GM12874 (cell line): ENCODE data around the gene ASPHD1.

ENCODE experiments used
- TF ChIP-seq, protein P1 (sequence below): IDR thresholded peaks from 2 replicates; pipeline ENCODE4 v1.5.1; 2011; ENCODE audit warnings: low read depth, mild to moderate bottlenecking, control low read depth, low read length, moderate library complexity; ENCODE audit not compliant: insufficient read depth

Gene ASPHD1

DNA sequence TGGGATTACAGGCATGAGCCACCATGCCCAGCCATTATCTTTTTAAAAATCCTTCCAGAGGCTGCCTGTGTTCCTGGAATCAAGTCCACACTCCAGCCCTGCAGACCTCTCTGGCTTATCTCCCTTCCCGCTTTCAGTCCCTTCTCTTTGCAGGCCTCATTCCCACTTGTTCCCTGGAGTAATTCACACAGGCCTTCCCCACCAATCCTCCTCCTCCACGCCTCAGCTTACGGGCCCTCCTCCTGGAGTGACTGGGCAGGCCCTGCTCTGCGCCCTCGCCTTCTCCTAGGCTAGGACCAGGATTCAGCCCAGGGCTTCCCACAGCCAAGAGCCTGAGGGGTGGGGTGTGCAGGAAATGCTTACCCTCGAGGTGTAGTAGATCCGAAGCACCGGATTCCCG, 40.1 kb upstream of the ASPHD1 start:
- TF ChIP-seq, protein P1, sequence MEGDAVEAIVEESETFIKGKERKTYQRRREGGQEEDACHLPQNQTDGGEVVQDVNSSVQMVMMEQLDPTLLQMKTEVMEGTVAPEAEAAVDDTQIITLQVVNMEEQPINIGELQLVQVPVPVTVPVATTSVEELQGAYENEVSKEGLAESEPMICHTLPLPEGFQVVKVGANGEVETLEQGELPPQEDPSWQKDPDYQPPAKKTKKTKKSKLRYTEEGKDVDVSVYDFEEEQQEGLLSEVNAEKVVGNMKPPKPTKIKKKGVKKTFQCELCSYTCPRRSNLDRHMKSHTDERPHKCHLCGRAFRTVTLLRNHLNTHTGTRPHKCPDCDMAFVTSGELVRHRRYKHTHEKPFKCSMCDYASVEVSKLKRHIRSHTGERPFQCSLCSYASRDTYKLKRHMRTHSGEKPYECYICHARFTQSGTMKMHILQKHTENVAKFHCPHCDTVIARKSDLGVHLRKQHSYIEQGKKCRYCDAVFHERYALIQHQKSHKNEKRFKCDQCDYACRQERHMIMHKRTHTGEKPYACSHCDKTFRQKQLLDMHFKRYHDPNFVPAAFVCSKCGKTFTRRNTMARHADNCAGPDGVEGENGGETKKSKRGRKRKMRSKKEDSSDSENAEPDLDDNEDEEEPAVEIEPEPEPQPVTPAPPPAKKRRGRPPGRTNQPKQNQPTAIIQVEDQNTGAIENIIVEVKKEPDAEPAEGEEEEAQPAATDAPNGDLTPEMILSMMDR, result no peak

DNA sequence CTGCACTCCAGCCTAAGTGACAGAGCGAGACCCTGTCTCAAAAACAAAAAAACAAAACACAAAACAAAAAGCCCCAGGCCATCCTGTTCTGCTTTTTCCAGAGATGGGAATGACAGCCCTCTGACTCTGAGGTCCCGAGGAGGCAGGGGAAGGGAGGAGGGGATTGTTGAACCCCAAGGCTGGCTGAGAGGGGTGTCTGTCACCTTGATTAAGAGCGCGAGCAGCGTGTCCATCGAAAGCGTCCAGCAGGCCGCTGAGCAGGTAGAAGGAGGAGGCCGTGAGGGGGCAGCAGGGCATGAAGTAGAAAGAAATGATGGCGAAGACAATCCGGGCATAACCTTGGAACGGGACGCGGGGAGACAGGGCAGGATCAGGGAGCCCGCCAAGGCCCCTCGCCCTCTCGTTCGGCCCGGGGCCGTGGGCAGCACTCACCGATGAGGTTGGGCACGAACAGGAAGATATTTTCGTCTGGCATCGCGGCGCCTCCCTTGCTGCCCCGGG, 37.9 kb upstream of the ASPHD1 start:
- TF ChIP-seq, protein P1, result 0 out of 2 replicates have a peak, but pooled peaks have one; percentile 3

DNA sequence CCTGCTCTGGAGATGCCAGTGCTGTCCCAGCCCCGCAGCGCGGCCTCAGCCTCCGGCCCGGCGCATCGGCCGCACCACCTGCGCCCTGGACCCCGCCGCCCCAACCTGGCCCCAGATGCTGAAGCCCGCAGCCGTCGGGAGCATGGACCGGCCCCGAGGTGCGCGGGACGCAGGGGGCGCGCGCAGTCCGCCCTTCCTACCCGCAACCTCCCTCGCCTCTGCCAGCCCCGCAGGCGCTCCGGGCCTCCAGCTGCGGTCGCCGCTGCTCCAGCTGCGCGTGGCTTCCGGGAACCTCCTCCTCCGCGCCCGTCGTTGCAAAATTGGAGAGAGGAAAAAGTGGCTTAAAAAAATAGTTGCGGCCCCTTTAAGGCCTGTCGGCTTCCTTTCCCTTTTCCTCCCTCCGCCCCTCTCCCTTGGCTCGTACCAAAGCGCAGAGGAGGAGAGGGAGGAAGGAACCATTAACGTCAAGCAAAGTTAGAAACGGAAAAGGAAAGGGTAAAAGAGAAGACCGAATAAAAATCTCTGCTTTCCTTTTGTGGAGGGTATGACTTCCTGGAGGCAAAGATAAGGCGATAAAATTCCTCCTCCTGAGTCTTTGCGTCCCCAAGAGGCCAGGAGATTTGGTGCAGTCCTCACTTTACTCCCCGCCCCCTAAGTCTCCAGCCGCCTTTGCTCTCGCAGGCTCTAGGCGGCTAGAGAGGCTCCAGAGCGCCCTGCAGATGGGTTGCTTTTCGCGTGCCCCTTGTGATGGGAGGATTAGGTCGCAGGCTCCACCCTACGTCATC, 37.2 kb upstream of the ASPHD1 start, which contains the start of gene CDIPT:
TSS of gene CDIPT (minus strand) at position 343 of the 785 bp plus-strand sequence. CDS start 369 bp downstream, outside the sequence.
- TF ChIP-seq, protein P1, result peak; percentile 84

DNA sequence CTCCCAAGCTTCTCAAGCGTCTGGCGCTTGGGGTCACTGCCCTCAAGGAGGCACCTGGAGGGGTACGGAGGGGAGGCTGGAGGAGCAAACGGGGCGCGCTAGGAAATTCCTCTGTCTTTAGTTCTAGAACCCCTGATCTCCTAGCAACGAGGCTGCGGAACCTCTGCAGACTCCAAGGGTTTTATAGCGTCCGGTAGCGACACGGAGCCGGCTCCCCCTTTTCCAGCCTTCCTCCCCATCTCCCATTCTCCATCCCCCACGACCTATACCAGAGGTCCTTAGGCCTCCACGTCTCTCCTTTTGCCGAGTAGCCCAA, 36.7 kb upstream of the ASPHD1 start:
- TF ChIP-seq, protein P1, result no peak

DNA sequence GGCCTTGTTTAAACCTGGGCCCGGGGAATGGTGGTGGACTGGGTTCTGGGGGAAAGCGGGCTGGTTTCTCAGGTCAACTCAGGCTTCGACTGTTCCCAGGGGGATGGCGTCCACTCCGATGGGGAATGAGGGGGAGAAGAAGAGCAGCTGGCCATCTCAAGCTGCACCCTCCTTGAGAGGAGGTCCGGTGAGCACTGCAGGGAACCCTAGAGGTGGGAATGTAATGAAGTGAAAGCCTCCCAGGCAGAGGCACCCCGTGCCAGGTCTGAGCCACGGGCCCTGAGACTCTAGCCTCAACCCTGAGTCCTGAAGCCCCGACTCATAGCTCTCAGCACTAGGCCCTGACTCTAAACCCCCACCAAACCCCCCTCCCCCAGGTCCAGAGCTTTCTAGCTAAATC, 36.1 kb upstream of the ASPHD1 start:
- TF ChIP-seq, protein P1, result no peak

DNA sequence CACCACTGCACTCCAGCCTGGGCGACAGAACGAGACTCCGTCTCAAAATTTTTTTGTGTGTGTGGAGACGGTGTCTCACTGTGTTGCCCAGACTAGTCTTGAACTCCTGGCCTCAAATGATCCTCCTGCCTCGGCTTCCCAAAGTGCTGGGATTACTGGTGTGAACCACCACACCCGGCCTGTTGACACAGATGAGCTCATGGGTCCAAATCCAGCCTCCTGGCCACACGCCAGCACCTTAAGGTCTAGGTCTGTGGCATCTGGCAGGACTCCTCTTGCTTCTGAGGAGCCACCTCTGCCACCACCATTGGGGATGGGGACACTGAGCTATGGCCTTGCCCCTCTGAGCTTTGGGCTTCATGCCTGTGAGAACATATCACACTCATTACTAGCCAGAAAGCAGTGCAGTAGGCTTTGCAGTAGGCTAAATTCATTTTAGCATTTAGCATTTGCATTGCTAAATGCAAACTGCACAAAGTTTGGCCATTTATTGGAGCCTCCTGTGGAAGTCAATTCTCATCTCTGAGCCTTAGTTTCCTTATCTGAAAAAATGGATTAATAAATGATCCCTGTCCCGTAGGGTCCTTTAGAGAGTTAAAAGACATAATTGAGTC, 31.8 kb upstream of the ASPHD1 start:
- TF ChIP-seq, protein P1, result no peak

DNA sequence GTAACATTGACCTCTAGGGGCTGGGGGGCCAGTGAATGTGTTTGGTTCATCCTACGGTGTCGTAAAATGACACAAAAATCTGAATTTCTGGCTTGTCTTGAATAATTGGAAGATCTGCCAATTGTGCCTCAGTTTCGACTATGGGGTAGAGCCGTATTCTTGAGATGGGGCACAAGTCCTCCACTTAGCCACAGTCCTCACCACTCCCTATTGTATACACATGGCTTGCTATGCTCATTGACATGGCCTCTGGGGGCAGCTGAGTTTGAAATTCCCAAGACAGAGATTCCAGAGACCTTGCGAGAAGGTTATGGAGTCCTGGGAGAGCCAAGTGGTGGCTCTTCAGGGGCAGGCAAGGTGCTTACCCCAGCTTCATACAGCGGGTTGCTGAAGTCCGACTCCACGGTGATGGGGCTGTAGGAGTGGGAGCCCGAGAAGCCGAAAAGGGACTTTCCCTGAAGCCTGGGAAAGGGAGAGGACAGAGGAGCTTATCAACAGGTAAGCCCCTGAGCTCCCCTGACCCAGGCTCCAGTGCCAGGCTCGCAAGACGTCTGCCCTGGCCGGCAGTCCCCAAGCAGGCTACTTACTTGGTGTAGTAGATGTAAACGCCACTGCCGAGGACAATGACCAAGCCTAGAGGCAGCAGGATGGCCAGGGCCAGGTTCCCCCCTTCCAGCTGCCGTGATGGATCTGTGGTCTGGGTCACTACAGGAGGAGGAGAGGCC, 28.3 kb upstream of the ASPHD1 start:
- TF ChIP-seq, protein P1, result no peak
